HepG2 (cell line): ENCODE measurements around the gene NKX1-2.

Source experiments
- HNRNPH1 ChIP-seq: fragments of 200-400 bp; formaldehyde crosslinking; optimal IDR thresholded peaks from 2 replicates; pipeline ENCODE3; 2017; ENCODE audit warnings: mild to moderate bottlenecking, low read depth, low read length
- KDM5B ChIP-seq: sonication (generic); formaldehyde crosslinking; IDR thresholded peaks from 2 replicates; pipeline ENCODE4 v1.4.0; 2020; ENCODE audit warnings: missing genetic modification reagents, mild to moderate bottlenecking, borderline replicate concordance
- KLF12 ChIP-seq: sonication (generic); formaldehyde crosslinking; IDR thresholded peaks from 2 replicates; pipeline ENCODE4 v1.4.0; 2020; ENCODE audit warnings: missing genetic modification reagents, borderline replicate concordance
- KLF9 ChIP-seq: IDR thresholded peaks from 2 replicates; pipeline ENCODE4 v1.6.1; 2016; ENCODE audit warnings: low read depth
- MAFK ChIP-seq, 2 experiments: IDR thresholded peaks in 1 of 2; conservative IDR thresholded peaks in 1 of 2; 2 replicates each; pipeline ENCODE4 v1.6.1; 2011; ENCODE audit warnings: improper control_type of control experiment in 2 of 2, low read length in 2 of 2
- NR2C2 ChIP-seq: sonication (generic); formaldehyde crosslinking; IDR thresholded peaks from 2 replicates; pipeline ENCODE4 v1.4.0; 2020; ENCODE audit warnings: missing genetic modification reagents, mild to moderate bottlenecking, moderate library complexity, borderline replicate concordance
- RAD21 ChIP-seq: fragments of 450-650 bp; formaldehyde crosslinking; IDR thresholded peaks from 2 replicates; pipeline ENCODE4 v1.5.0; 2020; ENCODE audit warnings: mild to moderate bottlenecking
- SETDB1 ChIP-seq: sonication (generic); formaldehyde crosslinking; IDR thresholded peaks from 2 replicates; pipeline ENCODE4 v1.5.1; 2020; ENCODE audit warnings: missing genetic modification reagents, mild to moderate bottlenecking, borderline replicate concordance
- ZNF737 ChIP-seq: sonication (generic); formaldehyde crosslinking; IDR thresholded peaks from 2 replicates; pipeline ENCODE4 v1.5.0; 2020; ENCODE audit warnings: missing genetic modification reagents, mild to moderate bottlenecking, borderline replicate concordance
- TF ChIP-seq, protein P1 (sequence below): sonication (generic); formaldehyde crosslinking; IDR thresholded peaks from 2 replicates; pipeline ENCODE4 v1.5.0; 2020; ENCODE audit warnings: mild to moderate bottlenecking, missing genetic modification reagents, moderate library complexity
- TF ChIP-seq, protein P2 (sequence below): IDR thresholded peaks from 2 replicates; pipeline ENCODE4 v1.6.1; 2012; ENCODE audit warnings: low read depth, low read length, improper control_type of control experiment
- TF ChIP-seq, protein P3 (sequence below): sonication (generic); formaldehyde crosslinking; IDR thresholded peaks from 2 replicates; pipeline ENCODE4 v1.5.0; 2020; ENCODE audit warnings: missing genetic modification reagents

DNA sequence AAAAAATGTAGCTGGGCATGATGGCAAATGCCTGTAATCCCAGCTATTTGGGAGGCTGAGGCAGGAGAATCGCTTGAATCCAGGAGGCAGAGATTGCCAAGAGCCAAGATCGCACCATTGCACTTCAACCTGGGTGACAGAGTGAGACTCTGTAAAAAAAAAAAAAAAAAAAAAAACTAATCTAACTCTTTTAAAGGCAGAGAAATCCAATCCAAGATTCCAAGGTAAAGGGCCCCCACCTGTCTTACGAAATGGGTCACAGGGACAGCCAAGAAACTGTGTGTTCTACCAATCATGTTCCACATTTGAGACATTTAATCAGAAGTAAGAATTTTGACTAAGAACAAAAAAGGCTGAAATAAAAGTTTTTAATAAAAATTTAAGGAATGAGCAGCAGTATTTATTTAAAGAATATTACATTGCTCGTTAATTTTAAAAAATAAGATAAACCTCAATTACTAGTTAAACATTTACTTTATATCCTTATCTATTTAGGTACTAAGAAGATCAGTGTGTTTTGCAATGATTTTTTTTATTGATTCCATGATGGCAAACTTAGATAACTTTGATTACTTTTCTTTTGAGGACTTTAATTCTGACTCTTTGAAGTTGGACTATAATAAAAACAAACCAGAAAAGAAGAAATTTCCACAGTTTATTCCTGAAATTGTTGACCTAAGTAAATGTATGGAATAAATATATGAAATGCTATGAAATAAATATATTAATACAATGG is 24.4 kb downstream of the NKX1-2 start:
- TF ChIP-seq RAD21 (CRISPR knock-in tag), result no peak
- no peak for TF ChIP-seq KDM5B (CRISPR knock-in tag)
- TF ChIP-seq NR2C2 (CRISPR knock-in tag), result no peak
- TF ChIP-seq, protein P1, sequence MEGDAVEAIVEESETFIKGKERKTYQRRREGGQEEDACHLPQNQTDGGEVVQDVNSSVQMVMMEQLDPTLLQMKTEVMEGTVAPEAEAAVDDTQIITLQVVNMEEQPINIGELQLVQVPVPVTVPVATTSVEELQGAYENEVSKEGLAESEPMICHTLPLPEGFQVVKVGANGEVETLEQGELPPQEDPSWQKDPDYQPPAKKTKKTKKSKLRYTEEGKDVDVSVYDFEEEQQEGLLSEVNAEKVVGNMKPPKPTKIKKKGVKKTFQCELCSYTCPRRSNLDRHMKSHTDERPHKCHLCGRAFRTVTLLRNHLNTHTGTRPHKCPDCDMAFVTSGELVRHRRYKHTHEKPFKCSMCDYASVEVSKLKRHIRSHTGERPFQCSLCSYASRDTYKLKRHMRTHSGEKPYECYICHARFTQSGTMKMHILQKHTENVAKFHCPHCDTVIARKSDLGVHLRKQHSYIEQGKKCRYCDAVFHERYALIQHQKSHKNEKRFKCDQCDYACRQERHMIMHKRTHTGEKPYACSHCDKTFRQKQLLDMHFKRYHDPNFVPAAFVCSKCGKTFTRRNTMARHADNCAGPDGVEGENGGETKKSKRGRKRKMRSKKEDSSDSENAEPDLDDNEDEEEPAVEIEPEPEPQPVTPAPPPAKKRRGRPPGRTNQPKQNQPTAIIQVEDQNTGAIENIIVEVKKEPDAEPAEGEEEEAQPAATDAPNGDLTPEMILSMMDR, result no peak
- TF ChIP-seq ZNF737 (CRISPR knock-in tag), result no peak
- no peak for TF ChIP-seq KLF9 (CRISPR knock-in tag)
- TF ChIP-seq, protein P2, sequence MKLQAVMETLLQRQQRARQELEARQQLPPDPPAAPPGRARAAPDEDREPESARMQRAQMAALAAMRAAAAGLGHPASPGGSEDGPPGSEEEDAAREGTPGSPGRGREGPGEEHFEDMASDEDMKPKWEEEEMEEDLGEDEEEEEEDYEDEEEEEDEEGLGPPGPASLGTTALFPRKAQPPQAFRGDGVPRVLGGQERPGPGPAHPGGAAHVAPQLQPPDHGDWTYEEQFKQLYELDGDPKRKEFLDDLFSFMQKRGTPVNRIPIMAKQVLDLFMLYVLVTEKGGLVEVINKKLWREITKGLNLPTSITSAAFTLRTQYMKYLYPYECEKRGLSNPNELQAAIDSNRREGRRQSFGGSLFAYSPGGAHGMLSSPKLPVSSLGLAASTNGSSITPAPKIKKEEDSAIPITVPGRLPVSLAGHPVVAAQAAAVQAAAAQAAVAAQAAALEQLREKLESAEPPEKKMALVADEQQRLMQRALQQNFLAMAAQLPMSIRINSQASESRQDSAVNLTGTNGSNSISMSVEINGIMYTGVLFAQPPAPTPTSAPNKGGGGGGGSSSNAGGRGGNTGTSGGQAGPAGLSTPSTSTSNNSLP, result no peak
- no peak for TF ChIP-seq SETDB1
- TF ChIP-seq KLF12 (CRISPR knock-in tag), result no peak
- TF ChIP-seq, protein P3, sequence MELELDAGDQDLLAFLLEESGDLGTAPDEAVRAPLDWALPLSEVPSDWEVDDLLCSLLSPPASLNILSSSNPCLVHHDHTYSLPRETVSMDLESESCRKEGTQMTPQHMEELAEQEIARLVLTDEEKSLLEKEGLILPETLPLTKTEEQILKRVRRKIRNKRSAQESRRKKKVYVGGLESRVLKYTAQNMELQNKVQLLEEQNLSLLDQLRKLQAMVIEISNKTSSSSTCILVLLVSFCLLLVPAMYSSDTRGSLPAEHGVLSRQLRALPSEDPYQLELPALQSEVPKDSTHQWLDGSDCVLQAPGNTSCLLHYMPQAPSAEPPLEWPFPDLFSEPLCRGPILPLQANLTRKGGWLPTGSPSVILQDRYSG (CRISPR knock-in tag), result no peak
- TF ChIP-seq HNRNPH1, result no peak
- no peak for TF ChIP-seq MAFK (conservative IDR thresholded peaks at IDR 0.05 in 1 of 2, IDR thresholded peaks at IDR 0.05 in 1 of 2; ENCODE audit: low read length in 2 of 2)
